ENCODE measurements around the gene GATA6.

The GATA6 gene

DNA sequence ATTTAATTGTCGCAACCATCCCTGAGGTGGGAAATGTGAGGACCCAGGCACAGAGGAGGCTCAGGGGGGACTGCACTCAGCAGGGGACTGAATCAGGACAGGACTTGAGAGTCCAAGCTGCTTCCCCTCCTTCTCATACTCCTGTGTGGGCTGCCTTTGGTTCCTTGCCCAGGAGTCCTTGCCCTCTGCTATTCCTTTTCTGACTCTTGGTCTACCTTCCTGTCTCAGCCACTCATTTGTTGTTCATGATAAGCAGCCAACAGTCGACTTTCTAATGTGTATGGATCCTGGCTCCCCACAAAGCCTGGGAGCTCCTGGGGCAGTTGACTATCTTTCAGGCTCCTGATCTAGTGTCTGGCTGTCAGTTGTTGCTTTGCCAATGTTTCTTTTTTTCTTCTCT lies 28.3 kb downstream of the GATA6 start:
- DNase-seq (ENCODE audit: low read depth, low spot score): no peak
- POLR2A ChIA-PET: no interaction called here
- TF ChIP-seq, protein P1, sequence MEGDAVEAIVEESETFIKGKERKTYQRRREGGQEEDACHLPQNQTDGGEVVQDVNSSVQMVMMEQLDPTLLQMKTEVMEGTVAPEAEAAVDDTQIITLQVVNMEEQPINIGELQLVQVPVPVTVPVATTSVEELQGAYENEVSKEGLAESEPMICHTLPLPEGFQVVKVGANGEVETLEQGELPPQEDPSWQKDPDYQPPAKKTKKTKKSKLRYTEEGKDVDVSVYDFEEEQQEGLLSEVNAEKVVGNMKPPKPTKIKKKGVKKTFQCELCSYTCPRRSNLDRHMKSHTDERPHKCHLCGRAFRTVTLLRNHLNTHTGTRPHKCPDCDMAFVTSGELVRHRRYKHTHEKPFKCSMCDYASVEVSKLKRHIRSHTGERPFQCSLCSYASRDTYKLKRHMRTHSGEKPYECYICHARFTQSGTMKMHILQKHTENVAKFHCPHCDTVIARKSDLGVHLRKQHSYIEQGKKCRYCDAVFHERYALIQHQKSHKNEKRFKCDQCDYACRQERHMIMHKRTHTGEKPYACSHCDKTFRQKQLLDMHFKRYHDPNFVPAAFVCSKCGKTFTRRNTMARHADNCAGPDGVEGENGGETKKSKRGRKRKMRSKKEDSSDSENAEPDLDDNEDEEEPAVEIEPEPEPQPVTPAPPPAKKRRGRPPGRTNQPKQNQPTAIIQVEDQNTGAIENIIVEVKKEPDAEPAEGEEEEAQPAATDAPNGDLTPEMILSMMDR (IDR thresholded peaks at IDR 0.05; ENCODE audit: insufficient read depth, low read length, missing control alignments): no peak
- no peak overlapping the region for H3K4me3 ChIP-seq (ENCODE audit: low read depth, low read length)
- CTCF ChIA-PET: interaction anchor here (0.6 kb wide), 1 partner anchor 16 kb away, joined by 3 read pairs; no protein-coding TSS in a partner anchor

DNA sequence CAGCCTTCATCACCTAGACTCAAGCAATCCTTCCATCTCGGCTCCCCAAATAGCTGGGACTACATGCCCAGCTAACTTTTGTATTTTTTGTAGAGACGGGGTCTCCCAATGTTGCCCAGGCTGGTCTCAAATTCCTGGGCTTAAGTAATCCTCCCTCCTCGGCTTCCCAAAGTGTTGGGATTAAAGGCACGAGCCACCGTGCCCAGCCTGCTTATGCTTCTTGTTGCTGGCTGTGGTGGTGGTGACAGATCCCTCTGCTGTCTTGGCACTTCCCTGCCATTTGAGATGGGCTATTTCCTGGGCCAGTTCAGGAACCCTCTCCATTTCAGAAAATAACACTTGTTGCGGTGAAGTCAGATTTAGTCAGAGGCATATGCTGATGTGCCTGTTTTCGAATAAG lies 28.8 kb downstream of the GATA6 start:
- DNase-seq (ENCODE audit: low read depth, low spot score): no peak
- ChIA-PET CTCF (interaction anchor here (0.6 kb wide), 1 partner anchor 15 kb away, joined by 3 read pairs; no protein-coding TSS in a partner anchor), POLR2A (no interaction called here)
- no peak overlapping the region for H3K4me3 ChIP-seq (ENCODE audit: low read depth, low read length)
- TF ChIP-seq, protein P1 (IDR thresholded peaks at IDR 0.05; ENCODE audit: insufficient read depth, low read length, missing control alignments): no peak

DNA sequence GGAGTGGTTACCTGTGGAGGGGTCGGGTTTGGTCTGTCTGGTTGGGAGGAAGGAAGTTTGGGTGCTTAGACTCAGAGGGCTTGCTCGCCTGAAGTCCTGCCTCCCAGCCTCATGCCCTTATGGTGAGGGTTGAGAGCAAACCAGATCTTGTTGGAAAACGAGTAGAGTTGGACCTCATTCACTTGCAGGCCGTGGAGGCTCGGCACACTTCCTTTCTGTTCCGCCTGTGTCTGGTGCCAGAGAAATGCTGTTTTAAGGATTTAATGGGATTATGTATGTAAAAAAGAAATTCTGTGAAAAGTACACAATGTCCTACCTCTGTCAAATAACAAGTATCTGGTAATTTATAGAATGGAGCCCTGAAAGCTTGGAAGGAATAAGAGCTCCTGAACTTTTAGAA lies 29.6 kb downstream of the GATA6 start:
- CTCF ChIA-PET: no interaction called here
- TF ChIP-seq, protein P1 (IDR thresholded peaks at IDR 0.05; ENCODE audit: insufficient read depth, low read length, missing control alignments): no peak
- DNase-seq (ENCODE audit: low read depth, low spot score): no peak
- H3K4me3 ChIP-seq (ENCODE audit: low read depth, low read length): no peak overlapping the region
- POLR2A ChIA-PET: no interaction called here

DNA sequence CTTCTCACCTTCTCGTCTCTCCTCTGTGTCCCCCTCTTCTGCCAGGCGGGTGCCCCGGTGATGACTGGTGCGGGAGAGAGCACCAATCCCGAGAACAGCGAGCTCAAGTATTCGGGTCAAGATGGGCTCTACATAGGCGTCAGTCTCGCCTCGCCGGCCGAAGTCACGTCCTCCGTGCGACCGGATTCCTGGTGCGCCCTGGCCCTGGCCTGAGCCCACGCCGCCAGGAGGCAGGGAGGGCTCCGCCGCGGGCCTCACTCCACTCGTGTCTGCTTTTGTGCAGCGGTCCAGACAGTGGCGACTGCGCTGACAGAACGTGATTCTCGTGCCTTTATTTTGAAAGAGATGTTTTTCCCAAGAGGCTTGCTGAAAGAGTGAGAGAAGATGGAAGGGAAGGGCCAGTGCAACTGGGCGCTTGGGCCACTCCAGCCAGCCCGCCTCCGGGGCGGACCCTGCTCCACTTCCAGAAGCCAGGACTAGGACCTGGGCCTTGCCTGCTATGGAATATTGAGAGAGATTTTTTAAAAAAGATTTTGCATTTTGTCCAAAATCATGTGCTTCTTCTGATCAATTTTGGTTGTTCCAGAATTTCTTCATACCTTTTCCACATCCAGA lies 31.3 kb downstream of the GATA6 start:
- ChIA-PET POLR2A (no interaction called here), CTCF (no interaction called here)
- TF ChIP-seq, protein P1 (IDR thresholded peaks at IDR 0.05; ENCODE audit: insufficient read depth, low read length, missing control alignments): no peak
- DNase-seq (ENCODE audit: low read depth, low spot score): no peak
- H3K4me3 ChIP-seq (ENCODE audit: low read depth, low read length): no peak overlapping the region

GRCh38 chr18:22203035-22203434 lies 33.6 kb downstream of the GATA6 start:
- H3K4me3 ChIP-seq (ENCODE audit: low read depth, low read length): no peak overlapping the region
- DNase-seq (ENCODE audit: low read depth, low spot score): no peak
- ChIA-PET CTCF (no interaction called here), POLR2A (no interaction called here)
- TF ChIP-seq, protein P1 (IDR thresholded peaks at IDR 0.05; ENCODE audit: insufficient read depth, low read length, missing control alignments): no peak

DNA sequence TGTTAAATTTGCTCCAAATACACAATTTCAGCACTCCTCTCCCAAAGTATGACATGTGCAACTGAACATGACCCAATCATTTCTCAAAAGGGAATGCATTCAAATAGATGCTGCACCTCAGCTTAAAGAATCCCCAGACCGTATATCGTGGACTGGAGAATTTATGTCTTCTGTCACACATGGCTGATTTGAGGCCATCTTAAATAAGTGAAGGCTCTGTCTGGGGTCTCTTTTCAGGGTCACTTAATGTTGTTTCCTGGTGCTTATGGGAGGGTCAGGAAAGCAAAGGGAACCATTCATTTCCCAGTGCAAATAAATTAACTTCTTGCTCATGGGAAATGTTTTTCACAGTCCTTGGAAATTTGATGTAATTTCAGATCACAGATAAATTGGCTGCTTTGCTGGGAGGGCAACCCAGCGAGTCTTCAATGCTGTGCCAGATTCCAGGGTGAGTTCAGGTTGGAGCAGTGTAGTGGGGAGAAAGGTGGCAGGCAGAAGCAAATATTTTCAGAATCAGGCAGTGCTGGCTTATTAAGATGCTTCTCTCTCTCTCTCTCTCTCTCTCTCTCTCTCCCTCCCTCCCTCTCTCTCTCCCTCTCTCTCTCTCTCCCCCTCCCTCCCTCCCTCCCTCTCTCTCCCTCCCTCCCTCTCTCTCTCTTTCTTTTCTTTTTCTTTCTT lies 34.3 kb downstream of the GATA6 start:
- H3K4me3 ChIP-seq (ENCODE audit: low read depth, low read length): no peak overlapping the region
- no peak for DNase-seq (ENCODE audit: low read depth, low spot score)
- ChIA-PET POLR2A (no interaction called here), CTCF (no interaction called here)
- TF ChIP-seq, protein P1 (IDR thresholded peaks at IDR 0.05; ENCODE audit: insufficient read depth, low read length, missing control alignments): no peak

Measured in AG04449 (cell line).